K562 (cell line): ENCODE data around the gene CDH16.

Experiments used
- CEBPB ChIP-seq: fragments of 450-650 bp; IDR thresholded peaks from 2 replicates; pipeline ENCODE4 v1.6.1; 2016; ENCODE audit warnings: missing genetic modification characterization, missing compliant biosample characterization
- GTF2F1 ChIP-seq: IDR thresholded peaks from 2 replicates; pipeline ENCODE4 v1.6.1; 2011; ENCODE audit warnings: low read depth, low read length, improper control_type of control experiment
- HSF4 ChIP-seq: fragments of 250-450 bp; sonication (Bioruptor Pico); IDR thresholded peaks from 2 replicates; pipeline ENCODE4 v2.1.2; 2022; ENCODE audit warnings: mild to moderate bottlenecking, moderate library complexity, borderline replicate concordance
- KAT7 ChIP-seq: sonication (generic); formaldehyde crosslinking; IDR thresholded peaks from 2 replicates; pipeline ENCODE4 v1.8.0; 2022; ENCODE audit warnings: missing genetic modification reagents, mild to moderate bottlenecking, borderline replicate concordance
- MTA3 ChIP-seq: fragments of 450-650 bp; formaldehyde crosslinking; IDR thresholded peaks from 2 replicates; pipeline ENCODE4 v1.6.1; 2017; ENCODE audit warnings: mild to moderate bottlenecking, borderline replicate concordance
- MYNN ChIP-seq, 2 experiments: sonication (generic); formaldehyde crosslinking in 1 of 2; IDR thresholded peaks; 2 replicates each; pipeline versions ENCODE4 v1.5.0 to v1.6.1; 2016 to 2020; ENCODE audit warnings: antibody characterized with exemption in 1 of 2, missing genetic modification reagents in 1 of 2
- NR1H2 ChIP-seq: sonication (generic); formaldehyde crosslinking; IDR thresholded peaks from 2 replicates; pipeline ENCODE4 v1.4.0; 2020; ENCODE audit warnings: mild to moderate bottlenecking, missing genetic modification reagents
- RCOR1 ChIP-seq, 2 experiments: IDR thresholded peaks; 2 replicates each; pipeline ENCODE4 v1.6.1; 2012; ENCODE audit warnings: low read depth in 2 of 2, low read length in 2 of 2, borderline replicate concordance in 1 of 2, improper control_type of control experiment in 1 of 2
- SMARCA4 ChIP-seq: fragments of 450-650 bp; IDR thresholded peaks from 2 replicates; pipeline ENCODE4 v1.6.1; 2016
- ZNF224 ChIP-seq: sonication (generic); formaldehyde crosslinking; IDR thresholded peaks from 2 replicates; pipeline ENCODE4 v1.8.0; 2022; ENCODE audit warnings: mild to moderate bottlenecking, missing genetic modification reagents
- TF ChIP-seq, protein P1 (sequence below): sonication (generic); formaldehyde crosslinking; IDR thresholded peaks from 2 replicates; pipeline ENCODE4 v1.8.0; 2022; ENCODE audit warnings: mild to moderate bottlenecking, missing genetic modification reagents
- TF ChIP-seq, protein P2 (sequence below), 3 experiments: IDR thresholded peaks in 2 of 3; conservative IDR thresholded peaks in 1 of 3; 2 replicates each; pipeline ENCODE4 v1.5.1; 2011 to 2012; ENCODE audit warnings: low read length in 3 of 3, mild to moderate bottlenecking in 3 of 3, control low read depth in 2 of 3, improper control_type of control experiment in 1 of 3, inconsistent platforms in 1 of 3, low read depth in 1 of 3, mixed read lengths in 1 of 3, moderate library complexity in 1 of 3; ENCODE audit not compliant: insufficient read depth in 2 of 3
- TF ChIP-seq, protein P3 (sequence below): fragments of 250-450 bp; sonication (Bioruptor Pico); IDR thresholded peaks from 2 replicates; pipeline ENCODE4 v1.9.0; 2021; ENCODE audit warnings: mild to moderate bottlenecking

DNA sequence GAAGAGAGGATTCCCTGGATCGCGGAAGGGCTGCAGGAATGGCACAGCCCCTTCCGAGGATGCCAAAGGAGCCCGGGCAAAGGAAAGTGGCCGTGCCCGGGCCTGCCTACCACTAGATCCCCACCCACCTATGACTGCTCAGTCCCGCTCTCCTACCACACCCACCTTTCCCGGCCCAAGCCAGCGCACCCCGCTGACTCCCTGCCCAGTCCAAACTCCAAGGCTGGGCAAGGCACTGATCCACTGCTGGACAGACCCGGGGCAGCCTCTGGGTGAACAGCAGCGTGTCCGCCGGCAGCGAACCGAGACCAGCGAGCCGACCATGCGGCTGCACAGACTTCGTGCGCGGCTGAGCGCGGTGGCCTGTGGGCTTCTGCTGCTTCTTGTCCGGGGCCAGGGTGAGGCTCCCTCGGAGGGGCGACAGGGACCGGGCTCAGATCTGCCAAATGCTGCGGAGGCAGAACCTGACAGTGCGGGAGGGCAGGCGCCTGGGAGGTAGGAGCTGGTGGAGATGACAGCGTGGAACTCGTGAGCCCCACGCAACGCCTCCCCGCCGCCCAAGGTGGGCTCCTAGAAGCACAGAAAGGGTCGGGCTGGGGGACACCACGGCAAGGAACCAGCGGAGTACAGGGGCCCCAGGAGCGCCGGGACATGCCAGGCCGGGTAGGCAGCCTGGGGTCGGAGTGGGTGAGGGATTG, 16.8 kb upstream of the CDH16 start, which contains the start of gene CES2:
- no peak for TF ChIP-seq KAT7
- TF ChIP-seq HSF4 (CRISPR knock-in tag), result no peak
- TF ChIP-seq MTA3, result no peak; the same call in 1 of the 2 replicates
- TF ChIP-seq RCOR1 (IDR thresholded peaks at IDR 0.05; ENCODE audit: borderline replicate concordance in 1 of 2, low read depth in 2 of 2, low read length in 2 of 2), result no peak
- TF ChIP-seq MYNN (IDR thresholded peaks at IDR 0.05), result no peak
- no peak for TF ChIP-seq MYNN (CRISPR knock-in tag; IDR thresholded peaks at IDR 0.05)
- TF ChIP-seq, protein P1, sequence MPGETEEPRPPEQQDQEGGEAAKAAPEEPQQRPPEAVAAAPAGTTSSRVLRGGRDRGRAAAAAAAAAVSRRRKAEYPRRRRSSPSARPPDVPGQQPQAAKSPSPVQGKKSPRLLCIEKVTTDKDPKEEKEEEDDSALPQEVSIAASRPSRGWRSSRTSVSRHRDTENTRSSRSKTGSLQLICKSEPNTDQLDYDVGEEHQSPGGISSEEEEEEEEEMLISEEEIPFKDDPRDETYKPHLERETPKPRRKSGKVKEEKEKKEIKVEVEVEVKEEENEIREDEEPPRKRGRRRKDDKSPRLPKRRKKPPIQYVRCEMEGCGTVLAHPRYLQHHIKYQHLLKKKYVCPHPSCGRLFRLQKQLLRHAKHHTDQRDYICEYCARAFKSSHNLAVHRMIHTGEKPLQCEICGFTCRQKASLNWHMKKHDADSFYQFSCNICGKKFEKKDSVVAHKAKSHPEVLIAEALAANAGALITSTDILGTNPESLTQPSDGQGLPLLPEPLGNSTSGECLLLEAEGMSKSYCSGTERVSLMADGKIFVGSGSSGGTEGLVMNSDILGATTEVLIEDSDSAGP (CRISPR knock-in tag), result no peak
- no peak for TF ChIP-seq GTF2F1
- TF ChIP-seq, protein P2, sequence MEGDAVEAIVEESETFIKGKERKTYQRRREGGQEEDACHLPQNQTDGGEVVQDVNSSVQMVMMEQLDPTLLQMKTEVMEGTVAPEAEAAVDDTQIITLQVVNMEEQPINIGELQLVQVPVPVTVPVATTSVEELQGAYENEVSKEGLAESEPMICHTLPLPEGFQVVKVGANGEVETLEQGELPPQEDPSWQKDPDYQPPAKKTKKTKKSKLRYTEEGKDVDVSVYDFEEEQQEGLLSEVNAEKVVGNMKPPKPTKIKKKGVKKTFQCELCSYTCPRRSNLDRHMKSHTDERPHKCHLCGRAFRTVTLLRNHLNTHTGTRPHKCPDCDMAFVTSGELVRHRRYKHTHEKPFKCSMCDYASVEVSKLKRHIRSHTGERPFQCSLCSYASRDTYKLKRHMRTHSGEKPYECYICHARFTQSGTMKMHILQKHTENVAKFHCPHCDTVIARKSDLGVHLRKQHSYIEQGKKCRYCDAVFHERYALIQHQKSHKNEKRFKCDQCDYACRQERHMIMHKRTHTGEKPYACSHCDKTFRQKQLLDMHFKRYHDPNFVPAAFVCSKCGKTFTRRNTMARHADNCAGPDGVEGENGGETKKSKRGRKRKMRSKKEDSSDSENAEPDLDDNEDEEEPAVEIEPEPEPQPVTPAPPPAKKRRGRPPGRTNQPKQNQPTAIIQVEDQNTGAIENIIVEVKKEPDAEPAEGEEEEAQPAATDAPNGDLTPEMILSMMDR (IDR thresholded peaks at IDR 0.05 in 2 of 3, conservative IDR thresholded peaks at IDR 0.05 in 1 of 3; ENCODE audit: insufficient read depth in 2 of 3, low read depth in 1 of 3, low read length in 3 of 3), result no peak
- no peak for TF ChIP-seq CEBPB
- TF ChIP-seq, protein P3, sequence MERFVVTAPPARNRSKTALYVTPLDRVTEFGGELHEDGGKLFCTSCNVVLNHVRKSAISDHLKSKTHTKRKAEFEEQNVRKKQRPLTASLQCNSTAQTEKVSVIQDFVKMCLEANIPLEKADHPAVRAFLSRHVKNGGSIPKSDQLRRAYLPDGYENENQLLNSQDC, result no peak
- no peak for TF ChIP-seq NR1H2 (CRISPR knock-in tag)
- no peak for TF ChIP-seq SMARCA4
- no peak for TF ChIP-seq ZNF224 (CRISPR knock-in tag)
